BLaER1 treated with 17β-estradiol and CSF1 and Interleukin-3, amounts not matched to agents 10 nM and 100 nM (cell line): ENCODE measurements around the gene EEFSEC.

Experiments used
- H3K27ac ChIP-seq, 11 experiments: shearing (Covaris generic); formaldehyde crosslinking; 2 replicates each; pipeline ENCODE4 v1.8.1; 2022
- H3K27me3 ChIP-seq, 11 experiments: shearing (Covaris generic); formaldehyde crosslinking; 2 replicates each; pipeline ENCODE4 v1.8.1; 2022
- H3K36me3 ChIP-seq, 11 experiments: shearing (Covaris generic); formaldehyde crosslinking; 2 replicates each; pipeline ENCODE4 v1.8.1; 2022
- H3K4me1 ChIP-seq, 10 experiments: shearing (Covaris generic); formaldehyde crosslinking; 2 replicates each; pipeline ENCODE4 v1.8.1; 2022
- H3K4me2 ChIP-seq, 11 experiments: shearing (Covaris generic); formaldehyde crosslinking; 2 replicates each; pipeline ENCODE4 v1.8.1; 2022
- H3K4me3 ChIP-seq, 10 experiments: shearing (Covaris generic); formaldehyde crosslinking; 2 replicates each; pipeline ENCODE4 v1.8.1; 2022
- H3K9ac ChIP-seq, 11 experiments: shearing (Covaris generic); formaldehyde crosslinking; 2 replicates each; pipeline ENCODE4 v1.8.1; 2022
- H3K9me3 ChIP-seq, 11 experiments: shearing (Covaris generic); formaldehyde crosslinking; replicated peaks in 1 of 11; 2 replicates each; pipeline ENCODE4 v1.8.1; 2022
- H4K20me1 ChIP-seq, 11 experiments: shearing (Covaris generic); formaldehyde crosslinking; 2 replicates each; pipeline ENCODE4 v1.8.1; 2022
- Cebpa-rat ChIP-seq, 11 experiments: shearing (Covaris generic); IDR thresholded peaks; 2 replicates each; pipeline ENCODE4 v1.8.1; 2022

EEFSEC gene

DNA sequence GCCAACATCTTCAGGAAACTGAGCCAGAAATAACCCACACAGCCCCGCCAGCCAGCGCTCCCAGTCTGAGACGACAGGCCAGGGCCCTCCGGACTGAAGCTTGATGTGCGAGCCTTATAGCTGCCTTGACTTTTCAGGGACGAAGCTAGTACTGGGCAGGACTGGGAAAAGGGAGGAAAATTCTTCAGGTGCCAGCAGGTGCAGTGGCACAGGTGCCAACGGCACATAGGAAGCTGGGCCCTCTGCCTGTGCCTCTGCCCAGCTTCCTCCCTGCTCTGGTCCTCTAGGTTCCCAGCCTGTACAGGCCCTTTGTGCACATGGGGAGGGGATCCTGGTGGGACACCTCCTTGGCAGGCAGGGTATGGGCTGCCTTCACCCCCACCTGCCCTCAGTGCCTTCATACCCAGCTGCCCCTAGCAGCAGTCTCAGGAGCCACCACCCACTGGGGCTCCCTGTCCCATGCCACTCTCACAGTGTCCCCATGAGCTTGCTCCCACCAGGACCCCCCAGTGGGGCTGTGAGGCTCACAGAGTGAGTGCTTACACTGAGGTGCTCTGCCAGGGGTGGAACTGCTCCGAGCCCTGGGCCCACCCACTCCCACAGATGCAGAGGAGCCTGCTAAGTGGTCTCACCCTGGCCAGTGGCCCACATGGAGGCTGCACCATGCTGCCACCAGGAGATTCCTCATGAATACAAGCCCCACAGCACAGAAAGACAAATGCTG lies 252.4 kb downstream of the EEFSEC start:
- H3K4me3 ChIP-seq = no peak overlapping the region
- no peaks in the 10 kb centered on the region for H3K27me3 ChIP-seq
- peaks cover 0 to 77% (median 43%) of the 10 kb centered on the region in 11 experiments; a peak in 16 of 22 replicates for H4K20me1 ChIP-seq
- H3K4me1 ChIP-seq = peaks cover 20 to 61% (median 52%) of the 10 kb centered on the region in 10 experiments
- no peak overlapping the region for H3K9ac ChIP-seq
- TF ChIP-seq Cebpa-rat (IDR thresholded peaks at IDR 0.05) = no peak
- H3K9me3 ChIP-seq = no peaks in the 10 kb centered on the region
- H3K36me3 ChIP-seq = no peaks in the 10 kb centered on the region
- H3K4me2 ChIP-seq = peak overlapping the region in 7 of 11 experiments; percentile 41 to 73 (median 64); a peak in 14 of 22 replicates
- H3K27ac ChIP-seq = no peak overlapping the region

DNA sequence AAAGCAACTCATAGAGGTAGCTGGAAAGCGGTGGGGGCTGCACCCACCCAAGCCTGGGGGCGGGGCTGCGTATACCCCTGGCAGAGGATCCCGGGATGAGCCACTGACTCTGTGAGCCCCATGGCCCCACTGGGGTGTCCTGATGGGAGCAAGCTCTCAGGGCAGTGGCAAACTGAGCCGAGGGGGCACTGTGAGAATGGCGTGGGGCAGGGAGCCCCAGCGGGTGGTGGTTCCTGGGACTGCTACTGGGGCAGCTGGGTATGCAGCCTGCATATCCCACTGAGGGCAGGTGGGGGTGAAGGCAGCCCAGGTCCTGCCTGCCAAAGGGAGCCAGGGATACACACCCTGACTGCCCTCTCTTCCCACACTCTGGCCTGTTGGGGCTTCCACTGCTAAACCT lies 254.0 kb downstream of the EEFSEC start:
- no peak for TF ChIP-seq Cebpa-rat (IDR thresholded peaks at IDR 0.05)

DNA sequence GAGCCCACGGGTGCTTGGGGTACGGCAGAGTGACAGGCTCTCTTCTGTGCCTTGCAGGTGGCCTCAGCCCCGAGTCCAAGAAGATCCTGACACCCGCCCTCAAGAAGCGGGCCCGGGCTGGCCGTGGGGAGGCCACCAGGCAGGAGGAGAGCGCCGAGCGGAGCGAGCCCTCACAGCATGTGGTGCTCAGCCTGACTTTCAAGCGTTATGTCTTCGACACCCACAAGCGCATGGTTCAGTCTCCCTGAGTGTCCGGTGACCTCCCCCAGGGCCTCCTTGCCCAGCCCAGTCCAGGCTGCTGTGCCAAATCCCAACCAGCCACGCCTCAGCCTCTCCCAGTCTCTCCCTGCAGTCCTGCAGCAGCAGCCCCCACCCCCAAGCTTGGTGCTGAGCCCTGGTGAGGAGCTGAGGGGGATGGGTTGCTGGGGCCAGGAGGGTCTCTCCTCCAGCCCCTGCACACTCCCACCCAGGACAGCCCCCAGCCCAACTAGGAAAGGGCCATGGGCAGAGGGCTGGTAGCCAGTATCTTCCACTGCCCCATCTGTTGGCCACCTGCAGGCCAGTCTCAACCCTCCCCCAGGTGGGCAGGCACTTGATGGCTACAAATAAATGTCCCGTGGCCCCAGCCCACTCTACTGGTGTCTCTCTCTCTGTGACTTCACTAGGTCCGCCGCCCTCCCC lies 254.9 kb downstream of the EEFSEC start:
- H3K9ac ChIP-seq = peak overlapping the region in 1 of 11 experiments; percentile 45; a peak in 1 of 22 replicates
- peaks cover 0 to 83% (median 44%) of the 10 kb centered on the region in 11 experiments; a peak in 16 of 22 replicates for H4K20me1 ChIP-seq
- H3K4me3 ChIP-seq = no peak overlapping the region
- H3K36me3 ChIP-seq = no peaks in the 10 kb centered on the region
- peak overlapping the region in 9 of 11 experiments; percentile 64 to 82 (median 77); a peak in 15 of 22 replicates for H3K4me2 ChIP-seq
- H3K4me1 ChIP-seq = peaks cover 20 to 61% (median 52%) of the 10 kb centered on the region in 10 experiments
- TF ChIP-seq Cebpa-rat (IDR thresholded peaks at IDR 0.05) = no peak
- H3K9me3 ChIP-seq = no peaks in the 10 kb centered on the region
- H3K27ac ChIP-seq = no peak overlapping the region
- H3K27me3 ChIP-seq = no peaks in the 10 kb centered on the region

More for the DNA sequence above, 254.0 kb downstream of the EEFSEC start:
- no peak overlapping the region for H3K4me3 ChIP-seq
- no peak overlapping the region for H3K27ac ChIP-seq
- H3K4me1 ChIP-seq = peaks cover 20 to 61% (median 52%) of the 10 kb centered on the region in 10 experiments
- H3K27me3 ChIP-seq = no peaks in the 10 kb centered on the region
- H3K9me3 ChIP-seq = no peaks in the 10 kb centered on the region
- peaks cover 0 to 84% (median 42%) of the 10 kb centered on the region in 11 experiments; a peak in 16 of 22 replicates for H4K20me1 ChIP-seq
- no peaks in the 10 kb centered on the region for H3K36me3 ChIP-seq
- H3K9ac ChIP-seq = no peak overlapping the region
- H3K4me2 ChIP-seq = 0 out of 22 replicates have a peak overlapping the region, but pooled peaks of 1 of the 11 experiments have one; percentile 79

DNA sequence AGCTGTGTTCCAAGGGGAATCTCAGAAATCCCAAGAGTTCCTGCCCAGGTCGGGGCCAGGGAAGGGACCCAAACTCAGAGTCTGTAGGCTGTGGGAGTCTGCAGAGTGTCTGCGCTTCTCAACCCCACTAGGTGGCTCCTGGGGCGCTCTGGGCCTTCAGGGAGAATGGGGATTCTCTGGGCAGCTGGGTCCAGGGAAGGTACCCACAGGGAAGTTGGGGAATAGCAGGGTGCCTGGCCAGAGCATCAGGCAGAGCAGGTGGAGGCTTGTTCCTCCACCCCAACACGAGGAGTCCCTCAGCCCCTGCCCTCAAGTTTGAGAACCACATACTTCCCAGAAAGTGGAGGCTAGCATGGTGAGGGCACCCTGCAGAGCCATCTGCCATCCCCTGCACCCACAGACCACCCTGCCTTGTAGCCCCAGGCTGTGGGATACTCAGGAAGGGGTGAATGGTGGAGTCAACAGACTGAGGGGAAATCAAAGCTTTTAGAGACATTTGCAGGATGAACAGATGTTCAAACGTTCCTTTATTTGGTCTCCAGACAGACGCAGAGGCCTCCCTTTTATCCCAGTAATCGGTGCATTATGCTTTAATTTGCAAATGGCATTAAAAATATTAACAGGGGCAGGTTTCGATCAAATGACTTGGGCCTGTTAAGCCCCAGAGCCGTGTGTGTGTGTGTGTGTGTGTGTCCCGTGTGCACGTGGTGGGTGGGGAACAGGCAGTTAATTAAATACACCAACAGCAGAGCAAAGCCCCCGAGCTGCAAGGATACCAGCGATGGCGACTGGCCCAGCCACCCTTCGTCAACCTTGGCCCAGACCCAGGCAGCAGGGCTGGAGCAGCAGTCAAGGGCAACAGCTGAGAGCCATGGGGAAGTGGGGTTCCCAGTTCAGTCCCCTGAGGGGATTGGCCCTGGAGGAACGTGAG lies 255.7 kb downstream of the EEFSEC start:
- Histone ChIP-seq H3K27ac (peak overlapping the region in 2 of 11 experiments; percentile 1 to 27; a peak in 1 of 22 replicates), H3K9me3 (no peaks in the 10 kb centered on the region), H3K9ac (peak overlapping the region in 5 of 11 experiments; percentile 1 to 45 (median 19); a peak in 5 of 22 replicates), H4K20me1 (peaks cover 0 to 83% (median 36%) of the 10 kb centered on the region in 11 experiments; a peak in 16 of 22 replicates), H3K4me1 (peaks cover 20 to 55% (median 51%) of the 10 kb centered on the region in 10 experiments), H3K36me3 (no peaks in the 10 kb centered on the region), H3K27me3 (no peaks in the 10 kb centered on the region), H3K4me3 (no peak overlapping the region), H3K4me2 (peak overlapping the region; percentile 49 to 82 (median 77))
- no peak for TF ChIP-seq Cebpa-rat (IDR thresholded peaks at IDR 0.05)

DNA sequence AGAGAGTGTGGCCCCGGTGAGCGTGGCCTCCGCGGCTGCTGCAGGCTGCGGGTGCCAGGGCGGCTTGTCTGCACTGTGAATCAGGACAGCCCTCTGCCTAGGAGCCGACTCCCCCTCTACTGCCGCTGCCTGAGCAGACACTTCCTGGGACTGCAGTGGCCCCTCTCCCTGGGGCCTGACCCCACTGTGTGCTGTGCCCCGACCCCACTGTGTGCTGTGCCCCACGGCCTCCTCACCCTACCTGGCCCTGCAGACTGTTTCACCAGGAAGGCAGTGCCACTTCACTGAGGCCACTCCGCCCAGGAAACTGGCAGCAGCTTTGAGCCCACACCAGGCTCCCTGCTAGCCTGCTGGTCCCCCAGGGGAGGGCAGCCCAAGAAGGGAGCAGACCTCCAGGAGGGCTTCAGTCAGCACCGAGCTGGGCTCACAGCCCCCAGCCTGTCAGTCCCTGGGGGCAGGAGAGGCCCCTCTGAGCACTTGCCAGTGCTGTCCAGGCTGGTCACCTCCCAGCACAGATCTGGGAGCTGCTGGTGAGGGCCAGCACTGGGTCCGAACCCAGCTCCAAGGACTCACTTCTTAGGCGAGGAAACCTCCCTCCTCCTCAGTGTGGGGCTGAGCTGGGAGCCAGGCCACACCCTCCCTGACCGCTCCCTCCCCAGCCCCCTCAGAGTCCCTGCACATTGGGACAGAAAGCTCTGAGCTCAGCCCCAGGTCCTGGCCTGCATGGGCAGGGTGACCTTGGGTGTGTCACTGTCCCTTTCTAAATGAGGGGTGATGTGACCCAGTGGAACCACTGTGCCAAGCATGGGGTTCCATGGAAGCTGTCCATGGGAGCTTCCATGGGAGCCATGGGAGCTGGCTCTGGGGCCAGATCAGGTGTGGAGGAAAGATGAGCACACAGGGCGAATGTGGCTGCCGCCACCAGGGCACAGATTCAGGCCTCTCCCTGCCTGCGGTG lies 256.6 kb downstream of the EEFSEC start:
- peak overlapping the region in 3 of 11 experiments; percentile 1 to 27 (median 2); a peak in 2 of 22 replicates for H3K27ac ChIP-seq
- no peak for TF ChIP-seq Cebpa-rat (IDR thresholded peaks at IDR 0.05)
- H3K9me3 ChIP-seq = no peaks in the 10 kb centered on the region
- H3K4me2 ChIP-seq = peak overlapping the region; percentile 49 to 82 (median 77)
- no peak overlapping the region for H3K4me3 ChIP-seq
- peaks cover 0 to 80% (median 27%) of the 10 kb centered on the region in 11 experiments; a peak in 15 of 22 replicates for H4K20me1 ChIP-seq
- no peaks in the 10 kb centered on the region for H3K27me3 ChIP-seq
- H3K4me1 ChIP-seq = peaks cover 14 to 47% (median 41%) of the 10 kb centered on the region in 10 experiments
- H3K9ac ChIP-seq = peak overlapping the region in 5 of 11 experiments; percentile 1 to 45 (median 19); a peak in 4 of 22 replicates
- no peaks in the 10 kb centered on the region for H3K36me3 ChIP-seq

DNA sequence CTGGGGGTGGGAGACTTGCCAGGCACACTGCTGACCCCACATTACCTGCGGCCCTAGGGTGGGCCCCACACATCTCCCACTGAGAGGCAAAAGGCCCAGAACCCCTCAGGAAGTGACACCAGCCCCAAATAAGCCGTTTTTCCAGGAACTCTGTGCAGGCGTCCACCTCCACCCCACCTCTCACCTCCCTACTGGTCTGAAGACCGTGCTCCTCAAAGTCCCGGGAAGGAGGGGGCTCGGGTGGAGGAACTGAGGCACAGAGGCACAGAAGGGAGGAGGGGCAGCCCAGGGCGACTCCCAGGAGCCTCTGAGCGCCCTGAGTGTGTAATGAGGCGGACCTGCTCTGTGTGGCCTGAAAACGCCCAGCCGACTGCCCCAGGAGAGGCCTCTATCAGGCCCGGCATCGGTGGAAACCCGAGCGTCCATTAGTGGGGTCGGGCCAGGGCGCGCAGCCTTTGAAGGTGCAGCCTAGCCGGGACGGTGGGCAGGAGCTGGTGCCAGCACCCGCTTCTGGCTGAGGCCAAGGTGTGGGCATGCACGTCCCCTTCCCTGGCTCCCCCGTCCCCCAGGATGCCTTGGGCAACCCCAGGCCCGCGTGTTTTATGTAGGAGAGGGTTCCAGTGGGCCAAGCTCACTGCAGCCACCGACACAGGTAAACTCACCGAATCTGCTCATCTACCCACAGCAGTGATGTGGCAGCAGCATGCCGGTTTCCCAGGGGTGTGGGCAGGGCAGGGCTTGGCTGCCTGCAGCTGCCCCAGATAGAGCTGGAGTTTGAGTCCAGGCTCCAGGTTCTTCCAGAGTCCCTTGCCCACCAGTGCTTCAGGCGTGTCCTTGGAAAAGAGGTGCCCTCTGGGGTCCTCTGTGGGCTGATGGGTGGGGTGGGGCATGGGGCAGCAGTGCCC lies 257.6 kb downstream of the EEFSEC start:
- Histone ChIP-seq H3K27me3 (no peaks in the 10 kb centered on the region), H3K4me3 (no peak overlapping the region), H3K9me3 (no peaks in the 10 kb centered on the region), H3K9ac (no peak overlapping the region), H3K4me1 (peaks cover 24 to 47% (median 32%) of the 10 kb centered on the region in 10 experiments), H3K27ac (no peak overlapping the region), H4K20me1 (peaks cover 0 to 72% (median 27%) of the 10 kb centered on the region in 11 experiments; a peak in 15 of 22 replicates), H3K4me2 (peak overlapping the region in 2 of 11 experiments; percentile 76 to 77; a peak in 4 of 22 replicates), H3K36me3 (no peaks in the 10 kb centered on the region)
- no peak for TF ChIP-seq Cebpa-rat (IDR thresholded peaks at IDR 0.05)

DNA sequence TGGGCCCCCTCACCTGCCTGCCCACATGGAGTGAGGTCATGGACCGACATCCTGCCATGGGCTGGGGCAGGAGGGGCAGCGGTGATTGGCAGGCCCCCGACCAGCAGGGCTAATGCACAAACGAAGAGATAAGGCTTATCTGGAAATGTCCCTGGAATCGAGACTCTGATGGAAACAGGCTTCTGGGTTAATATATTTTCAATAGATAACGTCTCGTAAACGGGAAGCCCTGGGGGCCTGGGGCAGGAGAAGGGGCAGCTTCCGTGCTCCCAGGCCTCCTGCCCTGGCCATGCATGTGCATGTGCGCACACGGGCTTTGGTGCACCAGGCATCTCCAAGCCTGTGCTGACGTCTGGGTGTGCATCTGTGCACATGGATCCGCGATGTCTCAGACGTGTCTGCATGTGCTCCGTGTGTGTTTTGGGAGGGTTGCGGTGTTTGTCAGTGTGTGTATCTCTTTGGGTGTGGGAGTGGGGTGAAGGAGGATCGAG lies 258.3 kb downstream of the EEFSEC start:
- H3K27me3 ChIP-seq = no peaks in the 10 kb centered on the region
- H3K36me3 ChIP-seq = no peaks in the 10 kb centered on the region
- peaks cover 0 to 70% (median 26%) of the 10 kb centered on the region in 11 experiments; a peak in 15 of 22 replicates for H4K20me1 ChIP-seq
- TF ChIP-seq Cebpa-rat (IDR thresholded peaks at IDR 0.05) = no peak
- no peaks in the 10 kb centered on the region for H3K9me3 ChIP-seq
- no peak overlapping the region for H3K9ac ChIP-seq
- no peak overlapping the region for H3K4me2 ChIP-seq
- H3K4me1 ChIP-seq = peaks cover 27 to 51% (median 31%) of the 10 kb centered on the region in 10 experiments
- no peak overlapping the region for H3K4me3 ChIP-seq
- H3K27ac ChIP-seq = no peak overlapping the region
